Subcutaneous abdominal adipose tissue (tissue), 5 donors: Measurements from ENCODE around the gene SAMSN1.

Experiments used
- H3K27ac ChIP-seq: one replicate; pipeline ENCODE4 v1.7.0; 2013; ENCODE audit warnings: low read depth, mild to moderate bottlenecking, inconsistent platforms, low read length, moderate library complexity
- H3K27me3 ChIP-seq, 5 donors: one replicate each; pipeline ENCODE4 v1.7.0; 2013; ENCODE audit warnings: low read length in 5 of 5, inconsistent platforms in 1 of 5; ENCODE audit not compliant: control insufficient read depth in 5 of 5, insufficient read depth in 4 of 5
- H3K36me3 ChIP-seq, 5 donors: one replicate each; pipeline ENCODE4 v1.7.0; 2013; ENCODE audit warnings: low read length in 5 of 5; ENCODE audit not compliant: control insufficient read depth in 5 of 5, insufficient read depth in 5 of 5
- H3K4me1 ChIP-seq, 5 donors: one replicate each; pipeline ENCODE4 v1.7.0; 2013; ENCODE audit warnings: low read length in 5 of 5, mild to moderate bottlenecking in 3 of 5, moderate library complexity in 1 of 5; ENCODE audit not compliant: control insufficient read depth in 5 of 5, insufficient read depth in 5 of 5
- H3K4me3 ChIP-seq, 5 donors: one replicate each; pipeline ENCODE4 v1.7.0; 2013; ENCODE audit warnings: low read length in 5 of 5, low read depth in 1 of 5
- H3K9ac ChIP-seq, 5 donors: one replicate each; pipeline ENCODE4 v1.7.0; 2013; ENCODE audit warnings: low read length in 5 of 5, mild to moderate bottlenecking in 4 of 5, moderate library complexity in 3 of 5
- H3K9me3 ChIP-seq, 5 donors: one replicate each; pipeline ENCODE4 v1.7.0; 2013; ENCODE audit warnings: low read length in 5 of 5; ENCODE audit not compliant: control insufficient read depth in 5 of 5
- donor health status: healthy.
- donor health status: healthy.
- donor health status: healthy.
- donor health status: healthy.
- donor health status: healthy.

SAMSN1 gene

DNA sequence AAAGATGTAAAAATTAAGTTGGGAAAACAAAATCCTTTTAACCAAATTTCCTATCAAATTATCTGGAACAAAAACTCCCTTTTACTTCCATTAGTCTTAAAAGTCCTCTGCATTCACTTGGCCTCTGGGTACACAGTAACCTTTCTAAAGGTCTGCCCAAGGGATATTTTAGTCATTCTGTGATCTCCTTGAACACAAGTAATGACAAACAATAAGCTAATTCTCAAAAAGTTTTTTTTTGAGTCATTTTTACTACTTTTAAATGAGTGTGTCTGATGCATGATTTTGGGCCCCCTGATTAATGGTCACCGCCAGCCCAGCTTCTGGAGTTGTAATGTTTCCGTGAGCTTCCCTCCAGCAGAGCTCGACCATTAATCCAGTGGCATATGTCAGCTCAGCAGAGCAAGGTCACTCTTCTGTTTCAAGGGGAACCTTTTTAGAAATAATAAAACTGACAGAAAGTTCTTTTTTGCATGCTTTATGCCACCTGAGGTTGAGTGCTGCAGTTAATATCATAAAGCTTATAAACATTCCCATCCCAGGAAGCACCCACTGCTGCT is 14.3 kb downstream of the SAMSN1 start:
- Histone ChIP-seq H3K9ac (no peak overlapping the region), H3K36me3 (no peaks in the 10 kb centered on the region), H3K4me1 (peaks cover 0 to 9% (median 3%) of the 10 kb centered on the region in 5 donors), H3K4me3 (no peak overlapping the region), H3K9me3 (no peaks in the 10 kb centered on the region), H3K27ac (no peak overlapping the region), H3K27me3 (no peaks in the 10 kb centered on the region)

GRCh38 chr21:14530592-14530991 is 15.5 kb downstream of the SAMSN1 start:
- no peaks in the 10 kb centered on the region for H3K36me3 ChIP-seq
- no peak overlapping the region for H3K27ac ChIP-seq
- no peak overlapping the region for H3K9ac ChIP-seq
- H3K9me3 ChIP-seq = no peaks in the 10 kb centered on the region
- H3K4me1 ChIP-seq = peaks cover 0 to 9% (median 3%) of the 10 kb centered on the region in 5 donors
- H3K4me3 ChIP-seq = no peak overlapping the region
- no peaks in the 10 kb centered on the region for H3K27me3 ChIP-seq

DNA sequence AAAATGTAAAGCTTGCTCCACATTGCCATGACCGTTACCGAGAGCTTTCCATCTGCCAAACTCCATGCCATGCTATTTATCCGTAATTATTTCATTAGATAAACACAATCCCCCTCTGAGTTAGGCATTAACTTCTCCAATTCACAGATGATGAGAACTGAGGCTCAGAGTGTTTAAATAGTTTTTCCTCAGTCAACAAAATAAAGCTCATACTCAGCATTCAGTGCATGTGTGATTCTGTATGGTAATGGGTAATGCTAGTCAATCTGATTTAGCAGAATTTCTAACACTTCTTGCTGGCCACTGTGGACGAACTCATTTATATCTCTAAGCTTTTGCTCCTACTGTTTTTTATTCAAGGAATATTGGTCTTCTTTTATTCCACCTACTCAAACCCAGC is 17.3 kb downstream of the SAMSN1 start:
- Histone ChIP-seq H3K27me3 (no peaks in the 10 kb centered on the region), H3K27ac (no peak overlapping the region), H3K36me3 (no peaks in the 10 kb centered on the region), H3K4me1 (peaks cover 0 to 9% (median 3%) of the 10 kb centered on the region in 5 donors), H3K9me3 (no peaks in the 10 kb centered on the region), H3K4me3 (no peak overlapping the region), H3K9ac (no peak overlapping the region)

- H3K9ac ChIP-seq = no peak overlapping the region
- no peak overlapping the region for H3K27ac ChIP-seq
- H3K4me1 ChIP-seq = peaks cover 0 to 9% (median 3%) of the 10 kb centered on the region in 5 donors
- no peaks in the 10 kb centered on the region for H3K27me3 ChIP-seq
- no peaks in the 10 kb centered on the region for H3K9me3 ChIP-seq
- H3K36me3 ChIP-seq = no peaks in the 10 kb centered on the region
- no peak overlapping the region for H3K4me3 ChIP-seq
Observed at GRCh38 chr21:14527696-14528652, 18.1 kb downstream of the SAMSN1 start.

GRCh38 chr21:14526836-14527695 is 19.0 kb downstream of the SAMSN1 start:
- Histone ChIP-seq H3K4me3 (no peak overlapping the region), H3K4me1 (peaks cover 0 to 12% (median 3%) of the 10 kb centered on the region in 5 donors), H3K9me3 (no peaks in the 10 kb centered on the region), H3K27me3 (no peaks in the 10 kb centered on the region), H3K36me3 (no peaks in the 10 kb centered on the region), H3K9ac (peak overlapping the region in 1 of 5 donors; percentile 5), H3K27ac (no peak overlapping the region)

DNA sequence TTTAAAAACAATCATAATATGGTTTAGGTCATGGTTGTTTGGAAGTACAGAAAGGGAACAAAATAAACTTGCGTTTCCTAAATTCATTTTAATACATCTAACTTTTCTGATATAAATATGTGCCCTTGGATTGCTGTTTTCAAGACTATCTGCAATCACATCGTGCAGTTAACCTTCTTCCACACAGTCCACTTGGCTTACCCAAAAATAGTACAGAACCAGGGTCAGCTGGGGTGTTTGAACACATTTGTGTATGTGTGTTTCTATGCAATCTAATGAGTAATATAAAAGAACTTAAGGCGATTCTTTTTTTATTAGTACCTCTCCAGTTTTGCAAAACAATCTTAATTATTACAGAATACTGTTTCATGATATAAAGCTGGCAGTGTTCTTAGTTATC is 19.9 kb downstream of the SAMSN1 start:
- Histone ChIP-seq H3K27ac (no peak overlapping the region), H3K27me3 (no peaks in the 10 kb centered on the region), H3K36me3 (no peaks in the 10 kb centered on the region), H3K9ac (no peak overlapping the region), H3K4me1 (peaks cover 0 to 12% (median 3%) of the 10 kb centered on the region in 5 donors), H3K4me3 (no peak overlapping the region), H3K9me3 (no peaks in the 10 kb centered on the region)

GRCh38 chr21:14523234-14523633 is 22.9 kb downstream of the SAMSN1 start:
- no peak overlapping the region for H3K4me3 ChIP-seq
- peaks cover 0 to 7% (median 2%) of the 10 kb centered on the region in 5 donors for H3K4me1 ChIP-seq
- H3K27me3 ChIP-seq = no peaks in the 10 kb centered on the region
- no peaks in the 10 kb centered on the region for H3K9me3 ChIP-seq
- no peaks in the 10 kb centered on the region for H3K36me3 ChIP-seq
- H3K9ac ChIP-seq = no peak overlapping the region
- no peak overlapping the region for H3K27ac ChIP-seq

GRCh38 chr21:14522736-14523135 is 23.4 kb downstream of the SAMSN1 start:
- Histone ChIP-seq H3K27me3 (no peaks in the 10 kb centered on the region), H3K9me3 (no peaks in the 10 kb centered on the region), H3K36me3 (no peaks in the 10 kb centered on the region), H3K27ac (no peak overlapping the region), H3K4me1 (peaks cover 0 to 7% (median 0%) of the 10 kb centered on the region in 5 donors), H3K9ac (no peak overlapping the region), H3K4me3 (no peak overlapping the region)

DNA sequence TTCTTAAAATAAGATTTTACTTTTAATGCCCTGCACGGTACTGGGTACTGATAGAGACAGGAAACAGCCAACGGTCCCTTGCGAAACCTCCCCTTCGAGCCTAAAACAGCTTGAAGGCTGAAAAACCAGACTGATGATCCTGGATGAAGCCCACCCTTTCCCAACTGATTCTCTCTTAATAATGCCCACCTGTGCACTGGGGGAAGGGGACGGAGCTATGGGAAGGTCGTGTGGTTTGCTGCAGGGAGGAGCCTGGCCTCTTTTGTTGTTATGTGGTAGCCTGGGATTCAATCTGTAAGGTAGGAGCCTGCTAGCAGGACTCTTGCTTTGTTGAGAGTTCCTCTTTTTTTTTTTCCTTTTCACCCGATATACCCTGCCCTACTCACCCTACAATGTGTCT is 25.6 kb downstream of the SAMSN1 start:
- Histone ChIP-seq H3K27me3 (no peaks in the 10 kb centered on the region), H3K36me3 (no peaks in the 10 kb centered on the region), H3K27ac (no peak overlapping the region), H3K9me3 (peaks cover 0 to 4% (median 0%) of the 10 kb centered on the region in 5 donors), H3K4me1 (peaks cover 0 to 4% (median 0%) of the 10 kb centered on the region in 5 donors), H3K4me3 (peak overlapping the region in 3 of 5 donors; percentile 19 to 54 (median 35)), H3K9ac (peak overlapping the region in 1 of 5 donors; percentile 28)
